ENCODE measurements around the gene PI4KA. TPM values are rescaled to one million over a fixed set of nuclear protein-coding genes. Genes with fewer than 3 reads are reported as not detected.

The PI4KA gene
- total RNA-seq, 1 donor from 2014 or later = 78.4 TPM

DNA sequence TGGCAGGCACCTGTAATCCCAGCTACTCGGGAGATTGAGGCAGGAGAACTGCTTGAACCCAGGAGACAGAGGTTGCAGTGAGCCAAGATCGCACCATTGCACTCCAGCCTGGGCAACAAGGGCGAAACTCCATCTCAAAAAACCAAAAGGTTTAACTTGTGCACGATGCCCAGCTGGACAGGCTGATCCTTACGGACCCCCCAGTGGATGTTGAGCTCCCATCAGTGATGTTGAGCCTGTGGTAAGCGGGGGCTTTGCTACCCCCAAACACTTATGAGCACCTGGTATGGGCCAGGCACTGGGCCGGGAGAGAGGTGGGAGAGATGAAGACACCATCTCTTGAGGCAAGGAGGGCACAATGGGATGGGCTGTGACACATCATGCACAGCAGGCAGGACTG is 92.1 kb downstream of the PI4KA start:
- H3K4me1 Mint-ChIP-seq = peaks cover 4% of the 10 kb centered on the region
- H3K36me3 Mint-ChIP-seq (ENCODE audit: low read depth) = peaks cover 28% of the 10 kb centered on the region
- intact Hi-C loops (cut with micrococcal nuclease) = no loop called here
- no peak overlapping the region for H3K4me3 Mint-ChIP-seq
- no peak for DNase-seq
- no peaks in the 10 kb centered on the region for H3K9me3 Mint-ChIP-seq
- H3K27me3 Mint-ChIP-seq = no peaks in the 10 kb centered on the region
- H3K27ac Mint-ChIP-seq = no peak overlapping the region

DNA sequence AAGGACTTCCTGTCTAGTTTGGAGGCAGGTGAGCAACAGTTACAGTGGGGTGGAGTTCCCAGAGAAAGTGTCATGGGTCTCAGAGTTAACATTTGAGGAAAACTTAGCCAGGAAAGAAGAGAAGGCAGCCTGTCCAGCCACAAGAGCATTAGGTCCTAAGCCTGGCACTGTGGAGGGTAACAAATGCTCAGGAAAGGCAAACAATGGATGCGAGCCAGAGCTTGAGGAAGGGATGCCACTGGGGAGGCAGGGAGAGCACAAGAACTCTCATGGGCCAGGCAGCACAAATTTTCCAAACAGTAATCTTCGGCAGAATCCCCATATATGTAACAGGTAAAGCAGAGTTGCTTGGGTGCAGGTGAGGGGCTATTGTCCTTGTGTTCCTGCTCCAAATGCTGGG is 92.7 kb downstream of the PI4KA start:
- Mint-ChIP-seq H3K4me1 (peaks cover 4% of the 10 kb centered on the region), H3K36me3 (ENCODE audit: low read depth) (peaks cover 30% of the 10 kb centered on the region), H3K27ac (no peak overlapping the region), H3K9me3 (no peaks in the 10 kb centered on the region), H3K27me3 (no peaks in the 10 kb centered on the region), H3K4me3 (no peak overlapping the region)
- DNase-seq = no peak
- intact Hi-C loops (cut with micrococcal nuclease) = no loop called here

- intact Hi-C loops (cut with micrococcal nuclease) = no loop called here
- Mint-ChIP-seq H3K9me3 (no peaks in the 10 kb centered on the region), H3K27ac (no peak overlapping the region), H3K4me3 (no peak overlapping the region), H3K36me3 (ENCODE audit: low read depth) (peaks cover 32% of the 10 kb centered on the region), H3K27me3 (no peaks in the 10 kb centered on the region), H3K4me1 (peaks cover 4% of the 10 kb centered on the region)
- DNase-seq = no peak
Observed at GRCh38 chr22:20764729-20765128, 93.9 kb downstream of the PI4KA start.

- Mint-ChIP-seq H3K36me3 (ENCODE audit: low read depth) (peaks cover 31% of the 10 kb centered on the region), H3K27me3 (no peaks in the 10 kb centered on the region), H3K4me1 (peaks cover 4% of the 10 kb centered on the region), H3K27ac (no peak overlapping the region), H3K4me3 (no peak overlapping the region), H3K9me3 (no peaks in the 10 kb centered on the region)
- DNase-seq = no peak
- intact Hi-C loops (cut with micrococcal nuclease) = no loop called here
Observed at GRCh38 chr22:20764471-20764720, 94.2 kb downstream of the PI4KA start.

DNA sequence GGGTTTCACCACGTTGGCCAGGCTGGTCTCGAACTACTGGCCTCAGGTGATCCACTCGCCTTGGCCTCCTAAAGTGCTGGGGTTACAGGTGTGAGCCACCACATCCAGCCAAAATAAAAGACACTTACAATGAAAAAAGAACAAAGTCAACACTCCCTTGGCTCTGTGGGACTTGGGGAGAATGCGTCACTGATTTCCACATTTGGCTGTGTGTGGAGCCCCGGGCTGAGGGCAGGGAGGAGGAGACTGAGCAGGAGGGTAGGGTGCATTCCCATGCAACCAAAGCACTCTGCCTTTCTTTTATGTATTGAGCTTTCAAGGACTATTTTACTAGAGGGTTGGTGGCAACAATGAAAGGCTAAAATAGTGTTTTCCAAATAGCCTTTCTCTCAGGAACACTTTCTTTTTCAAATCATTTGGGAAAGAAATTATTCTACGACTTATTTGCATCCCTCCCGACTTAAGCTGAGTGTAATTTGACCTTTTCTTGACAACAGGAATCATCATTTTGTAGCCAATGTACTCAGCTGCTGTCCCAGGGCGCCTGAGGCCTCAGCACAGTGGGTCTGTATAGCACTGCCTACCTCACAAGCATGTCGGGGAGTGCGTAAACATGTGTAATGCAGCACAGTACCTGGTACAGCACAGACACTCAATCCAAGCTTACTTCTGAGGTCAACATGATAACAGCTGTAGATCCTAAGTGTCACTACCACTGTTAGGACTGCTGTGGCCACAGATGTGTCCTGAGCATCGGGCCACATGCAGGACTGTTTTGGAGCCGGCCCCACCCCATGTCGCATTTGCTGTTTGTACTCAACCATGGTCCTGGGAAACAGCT is 94.8 kb downstream of the PI4KA start:
- peaks cover 4% of the 10 kb centered on the region for H3K4me1 Mint-ChIP-seq
- intact Hi-C loops (cut with micrococcal nuclease) = no loop called here
- peaks cover 29% of the 10 kb centered on the region for H3K36me3 Mint-ChIP-seq (ENCODE audit: low read depth)
- H3K9me3 Mint-ChIP-seq = no peaks in the 10 kb centered on the region
- H3K27ac Mint-ChIP-seq = no peak overlapping the region
- no peak overlapping the region for H3K4me3 Mint-ChIP-seq
- no peaks in the 10 kb centered on the region for H3K27me3 Mint-ChIP-seq
- no peak for DNase-seq

DNA sequence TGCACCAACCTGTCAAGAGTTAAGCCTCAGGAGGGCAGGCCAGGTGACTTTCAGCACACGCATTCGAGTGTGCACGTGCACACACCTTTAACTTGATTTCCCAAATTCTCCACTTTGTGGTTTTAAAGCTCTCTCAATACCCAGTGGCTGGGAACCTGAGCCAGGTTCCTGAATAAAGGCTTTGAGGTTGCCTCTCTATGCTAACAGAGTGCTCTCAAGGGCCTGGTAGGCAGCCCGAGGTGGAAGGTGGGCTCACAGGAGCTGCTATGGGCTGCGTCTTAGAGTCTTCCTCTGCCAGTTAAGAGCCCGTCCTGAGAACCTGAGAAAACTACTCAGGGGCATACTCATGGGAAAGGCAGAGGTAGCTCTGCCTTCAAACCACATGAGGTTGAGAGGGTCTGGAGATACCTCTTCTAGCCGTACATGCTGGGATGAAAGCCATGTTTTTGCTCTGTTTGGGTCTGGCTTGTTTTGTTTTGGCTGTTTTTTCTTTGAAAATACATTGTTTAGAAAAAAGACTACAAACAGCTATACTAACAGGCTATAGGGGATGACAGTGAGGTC is 96.3 kb downstream of the PI4KA start:
- no peaks in the 10 kb centered on the region for H3K9me3 Mint-ChIP-seq
- H3K4me3 Mint-ChIP-seq = no peak overlapping the region
- H3K36me3 Mint-ChIP-seq (ENCODE audit: low read depth) = peaks cover 30% of the 10 kb centered on the region
- intact Hi-C loops (cut with micrococcal nuclease) = no loop called here
- no peak overlapping the region for H3K27ac Mint-ChIP-seq
- H3K4me1 Mint-ChIP-seq = no peaks in the 10 kb centered on the region
- H3K27me3 Mint-ChIP-seq = no peaks in the 10 kb centered on the region
- no peak for DNase-seq

- H3K4me3 Mint-ChIP-seq = no peak overlapping the region
- H3K27me3 Mint-ChIP-seq = no peaks in the 10 kb centered on the region
- DNase-seq = no peak
- H3K36me3 Mint-ChIP-seq (ENCODE audit: low read depth) = peaks cover 34% of the 10 kb centered on the region
- intact Hi-C loops (cut with micrococcal nuclease) = no loop called here
- no peaks in the 10 kb centered on the region for H3K9me3 Mint-ChIP-seq
- no peak overlapping the region for H3K27ac Mint-ChIP-seq
- no peaks in the 10 kb centered on the region for H3K4me1 Mint-ChIP-seq
Observed at GRCh38 chr22:20761536-20761935, 97.1 kb downstream of the PI4KA start.

- peaks cover 33% of the 10 kb centered on the region for H3K36me3 Mint-ChIP-seq (ENCODE audit: low read depth)
- H3K27me3 Mint-ChIP-seq = no peaks in the 10 kb centered on the region
- no peak overlapping the region for H3K4me3 Mint-ChIP-seq
- DNase-seq = no peak
- H3K27ac Mint-ChIP-seq = no peak overlapping the region
- intact Hi-C loops (cut with micrococcal nuclease) = no loop called here
- no peaks in the 10 kb centered on the region for H3K4me1 Mint-ChIP-seq
- no peaks in the 10 kb centered on the region for H3K9me3 Mint-ChIP-seq
Observed at GRCh38 chr22:20760084-20760483, 98.5 kb downstream of the PI4KA start.

DNA sequence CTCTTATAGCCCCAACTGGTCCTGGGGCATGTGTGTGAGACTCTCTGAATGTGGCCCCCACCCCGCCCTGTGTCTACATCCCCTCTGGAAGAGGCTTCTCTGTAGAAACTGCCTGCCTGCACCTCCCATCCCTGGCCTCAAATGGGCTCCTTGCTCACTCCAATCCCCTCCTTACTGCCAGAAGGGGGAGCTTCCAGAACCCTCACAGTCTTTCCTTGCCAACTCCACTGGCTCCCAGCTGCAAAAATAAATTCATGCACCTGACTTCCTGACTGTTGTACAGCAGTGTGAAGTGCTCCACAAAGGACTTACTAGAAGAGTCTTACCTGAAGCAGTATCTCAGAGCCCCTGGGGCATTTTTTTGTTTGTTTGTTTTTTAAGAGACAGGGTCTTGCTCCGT is 99.9 kb downstream of the PI4KA start:
- Mint-ChIP-seq H3K9me3 (no peaks in the 10 kb centered on the region), H3K27me3 (no peaks in the 10 kb centered on the region), H3K36me3 (ENCODE audit: low read depth) (peaks cover 29% of the 10 kb centered on the region), H3K27ac (no peak overlapping the region), H3K4me3 (no peak overlapping the region), H3K4me1 (no peaks in the 10 kb centered on the region)
- no peak for DNase-seq
- intact Hi-C loops (cut with micrococcal nuclease) = no loop called here

DNA sequence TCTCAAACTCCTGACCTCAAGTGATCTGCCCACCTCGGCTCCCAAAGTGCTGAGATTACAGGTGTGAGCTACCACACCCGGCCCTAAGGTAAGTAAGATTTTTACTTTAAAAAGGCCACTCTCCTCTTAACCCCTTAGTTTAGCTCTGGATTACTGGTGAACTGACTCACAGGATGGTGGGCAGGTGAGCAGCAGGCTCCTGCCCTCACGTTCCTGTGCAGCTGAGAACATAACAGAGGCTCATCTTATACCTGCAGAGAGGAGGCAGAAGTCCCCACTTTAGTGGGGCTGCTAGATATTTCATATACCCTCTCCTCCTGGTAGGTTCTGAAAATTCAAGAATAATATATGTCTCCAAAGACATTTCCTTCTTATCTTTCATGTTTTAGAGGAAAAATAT is 101.8 kb downstream of the PI4KA start:
- Mint-ChIP-seq H3K27ac (no peak overlapping the region), H3K27me3 (no peaks in the 10 kb centered on the region)
- no peak for DNase-seq

GRCh38 chr22:20752873-20753272 is 105.7 kb downstream of the PI4KA start:
- Mint-ChIP-seq H3K27ac (no peak overlapping the region), H3K36me3 (ENCODE audit: low read depth) (peaks cover 23% of the 10 kb centered on the region), H3K27me3 (no peaks in the 10 kb centered on the region), H3K4me3 (no peak overlapping the region), H3K4me1 (no peaks in the 10 kb centered on the region), H3K9me3 (no peaks in the 10 kb centered on the region)
- intact Hi-C loops (cut with micrococcal nuclease) = no loop called here
- no peak for DNase-seq

More for the DNA sequence above, 101.8 kb downstream of the PI4KA start:
- H3K36me3 Mint-ChIP-seq (ENCODE audit: low read depth) = peaks cover 25% of the 10 kb centered on the region
- intact Hi-C loops (cut with micrococcal nuclease) = no loop called here
- H3K4me3 Mint-ChIP-seq = no peak overlapping the region
- H3K9me3 Mint-ChIP-seq = no peaks in the 10 kb centered on the region
- H3K4me1 Mint-ChIP-seq = no peaks in the 10 kb centered on the region

DNA sequence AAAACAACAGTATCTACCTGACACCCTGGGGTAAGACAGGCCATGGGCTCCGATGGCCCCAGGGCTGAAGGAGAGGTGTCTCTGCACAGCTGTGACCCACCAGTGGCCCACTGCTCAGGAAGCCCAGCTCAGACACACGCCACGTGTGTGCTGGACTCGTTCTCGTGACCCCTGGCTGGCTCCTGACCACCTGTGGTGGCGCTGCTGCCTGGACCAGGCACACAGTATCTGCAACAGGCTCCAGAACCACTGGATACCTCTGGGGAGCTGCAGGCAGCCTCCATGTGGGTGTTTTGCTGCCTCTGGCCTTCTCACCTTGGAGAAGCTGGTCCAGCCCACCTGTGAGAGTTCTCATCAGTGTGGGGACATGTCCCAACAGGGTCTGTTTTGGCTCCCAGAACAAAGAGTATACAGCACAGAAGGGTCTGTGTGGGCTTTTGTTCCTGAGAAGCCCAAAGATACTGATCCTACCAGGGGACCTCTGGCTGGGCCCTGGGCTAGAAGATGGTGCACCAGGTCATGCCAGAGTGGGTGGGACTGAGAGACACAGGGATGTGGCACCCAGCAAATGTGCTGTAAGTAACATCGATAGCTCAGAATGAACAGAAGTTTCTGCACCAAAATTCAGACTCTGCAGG is 106.4 kb downstream of the PI4KA start:
- no peak overlapping the region for H3K4me3 Mint-ChIP-seq
- peaks cover 21% of the 10 kb centered on the region for H3K36me3 Mint-ChIP-seq (ENCODE audit: low read depth)
- H3K27ac Mint-ChIP-seq = no peak overlapping the region
- DNase-seq = no peak
- H3K9me3 Mint-ChIP-seq = no peaks in the 10 kb centered on the region
- intact Hi-C loops (cut with micrococcal nuclease) = no loop called here
- H3K27me3 Mint-ChIP-seq = no peaks in the 10 kb centered on the region
- no peaks in the 10 kb centered on the region for H3K4me1 Mint-ChIP-seq

DNA sequence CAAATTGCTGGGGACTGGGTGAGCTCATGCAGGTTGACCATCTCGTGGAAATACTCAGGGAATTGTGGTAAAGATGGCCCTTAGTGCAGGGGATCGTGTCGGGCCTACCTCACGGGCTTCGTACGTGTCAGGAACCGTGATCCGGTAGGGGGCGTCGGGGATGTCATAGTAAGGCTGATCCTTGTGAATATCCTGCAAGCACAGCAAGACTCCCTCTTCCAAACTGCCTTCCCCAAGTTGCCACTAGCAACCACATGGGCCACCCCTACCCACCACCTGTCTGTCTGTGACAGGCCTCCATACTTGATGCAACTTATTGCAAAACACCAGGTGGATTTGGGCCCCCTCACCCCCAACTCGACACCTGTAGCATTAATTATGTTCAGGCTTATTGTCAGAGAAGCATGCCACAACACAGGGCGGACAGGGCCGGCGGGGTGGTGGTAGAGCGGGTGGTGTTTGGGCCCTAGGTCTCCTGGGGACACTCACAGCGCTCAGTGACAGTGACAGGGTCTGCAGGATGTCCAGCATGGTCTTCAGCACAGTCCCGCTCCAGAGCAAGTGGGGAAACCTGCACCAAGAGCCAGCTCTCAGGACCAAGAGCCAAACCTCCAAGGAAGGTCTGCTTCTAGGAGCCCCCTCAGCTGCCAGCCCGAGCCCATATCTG is 107.3 kb downstream of the PI4KA start:
- intact Hi-C loops (cut with micrococcal nuclease) = no loop called here
- Mint-ChIP-seq H3K36me3 (ENCODE audit: low read depth) (peaks cover 23% of the 10 kb centered on the region), H3K9me3 (no peaks in the 10 kb centered on the region)

GRCh38 chr22:20750461-20751184 is 108.0 kb downstream of the PI4KA start:
- Mint-ChIP-seq H3K27ac (no peak overlapping the region), H3K9me3 (no peaks in the 10 kb centered on the region), H3K36me3 (ENCODE audit: low read depth) (peaks cover 22% of the 10 kb centered on the region), H3K27me3 (no peaks in the 10 kb centered on the region), H3K4me1 (no peaks in the 10 kb centered on the region), H3K4me3 (no peak overlapping the region)
- DNase-seq = no peak
- intact Hi-C loops (cut with micrococcal nuclease) = no loop called here

More for the DNA sequence above, 107.3 kb downstream of the PI4KA start:
- no peak overlapping the region for H3K4me3 Mint-ChIP-seq
- no peaks in the 10 kb centered on the region for H3K4me1 Mint-ChIP-seq
- H3K27ac Mint-ChIP-seq = no peak overlapping the region
- H3K27me3 Mint-ChIP-seq = no peaks in the 10 kb centered on the region
- no peak for DNase-seq
